ENCODE data around the gene SLC25A48. TPM values are rescaled to one million over a fixed set of nuclear protein-coding genes. Genes with fewer than 3 reads are reported as not detected.

Gene SLC25A48
- total and polyA plus RNA-seq, 2 of the 4 experiments (the other 2 are of a cell fraction): not detected

DNA sequence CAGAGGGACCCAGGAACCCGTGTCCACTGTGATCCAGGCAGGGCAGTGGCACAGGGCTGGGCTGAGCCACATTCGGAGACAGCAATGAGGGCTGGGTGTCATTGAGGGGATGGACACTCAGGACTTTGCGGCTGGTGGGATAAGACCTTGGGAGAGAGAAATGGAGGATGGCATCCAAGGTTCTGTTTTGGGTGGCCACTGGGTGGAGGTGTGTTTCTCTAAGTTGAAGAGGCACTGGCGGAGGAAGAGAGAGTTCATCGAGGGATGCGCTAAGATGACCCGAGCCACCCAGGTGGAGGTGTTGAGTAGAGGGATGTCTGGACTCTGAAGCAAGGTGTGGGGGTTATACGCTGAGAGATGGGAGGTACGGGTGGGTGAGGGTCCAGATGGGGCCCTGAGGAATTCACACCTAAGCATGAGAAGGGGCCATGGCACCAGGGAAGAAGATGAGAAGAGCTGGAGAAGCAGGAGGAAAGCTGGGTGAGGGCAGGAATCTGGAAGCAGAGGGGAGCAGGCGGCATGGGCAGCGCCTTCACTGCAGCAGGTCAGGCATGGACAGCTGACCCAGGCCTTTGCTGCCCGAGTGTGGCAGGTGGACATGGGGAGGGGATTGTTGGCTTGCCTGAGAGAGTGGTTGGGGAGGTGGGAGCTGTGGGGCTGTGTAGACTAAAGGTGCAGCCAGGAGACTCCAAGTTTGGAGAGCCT, 2.5 kb upstream of the SLC25A48 start:
- Histone ChIP-seq H2BK20ac (ENCODE audit: low read depth, low read length) (no peak overlapping the region), H3K79me1 (ENCODE audit: low read depth in 1 of 2, low read length in 2 of 2) (no peaks in the 10 kb centered on the region), H4K8ac (ENCODE audit: low read depth in 2 of 2, low read length in 2 of 2) (no peak overlapping the region), H4K91ac (ENCODE audit: insufficient read depth, low read depth, low read length) (no peak overlapping the region), H3K27me3 (ENCODE audit: control insufficient read depth, insufficient read depth, low read length) (peaks cover 43% of the 10 kb centered on the region), H3K14ac (replicated peaks; ENCODE audit: low read depth, low read length) (no peak overlapping the region), H3K9ac (ENCODE audit: low read depth, low read length) (no peak overlapping the region), H2AFZ (replicated peaks; ENCODE audit: low read length, poor library complexity) (no peak overlapping the region), H3K4me1 (ENCODE audit: control insufficient read depth, insufficient read depth, low read length) (no peaks in the 10 kb centered on the region), H3K9me1 (ENCODE audit: insufficient read depth, low read length) (peaks cover 2% of the 10 kb centered on the region; the same call in 1 of the 2 replicates), H2AK9ac (replicated peaks; ENCODE audit: low read depth, low read length, poor library complexity) (no peak overlapping the region), H3K27ac (ENCODE audit: insufficient read depth, low read length) (no peak overlapping the region), H3K23ac (ENCODE audit: low read depth, low read length) (no peak overlapping the region), H3K4me2 (ENCODE audit: low read depth, low read length) (no peak overlapping the region), H2BK120ac (ENCODE audit: low read depth, low read length) (no peak overlapping the region), H2BK5ac (ENCODE audit: low read depth, low read length, poor library complexity, severe bottlenecking) (no peak overlapping the region), H3K4me3 (ENCODE audit: insufficient read depth, low read depth, low read length) (no peak overlapping the region), H3K4ac (ENCODE audit: low read depth, low read length) (no peak overlapping the region), H3K56ac (ENCODE audit: extremely low read depth, insufficient read depth, low read length) (no peak overlapping the region), H3K36me3 (ENCODE audit: control insufficient read depth, insufficient read depth, low read length) (no peaks in the 10 kb centered on the region), H3K9me3 (ENCODE audit: control insufficient read depth, insufficient read depth, low read length) (no peaks in the 10 kb centered on the region), H4K20me1 (ENCODE audit: insufficient read depth, low read length) (no peaks in the 10 kb centered on the region), H3K18ac (ENCODE audit: low read depth, low read length) (no peak overlapping the region), H2AK5ac (ENCODE audit: low read depth, low read length) (no peak overlapping the region), H2BK15ac (ENCODE audit: low read depth, low read length) (no peak overlapping the region), H4K5ac (ENCODE audit: low read depth, low read length) (no peak overlapping the region)
- DNase-seq (no peak), ATAC-seq (ENCODE audit: low read depth) (no peak)
- 17% methylated on average over 1 of the region's 12 CpGs; no CpG with 5 or more reads in 1 of the 2 experiments for WGBS, 2 experiments (ENCODE audit: extremely low coverage in 2 of 2, insufficient read length in 1 of 2)
- BruUV-seq (replicated peaks): no TSS peak
- CTCF ChIA-PET: interaction anchor here (1.7 kb wide), 1 partner anchor 271 kb away, joined by 3 read pairs; no protein-coding TSS in a partner anchor
- dilution Hi-C loops (cut with HindIII; ENCODE audit: low sequenced_read_pairs, unreplicated experiment): no loop called here
- TF ChIP-seq POLR2A (IDR thresholded peaks at IDR 0.05; ENCODE audit: low read depth, low read length) (no peak), RFX5 (IDR thresholded peaks at IDR 0.05; ENCODE audit: low read depth, low read length) (no peak), FOS (IDR thresholded peaks at IDR 0.05; ENCODE audit: low read depth, low read length) (no peak), RCOR1 (IDR thresholded peaks at IDR 0.05; ENCODE audit: insufficient replicate concordance, low read length) (no peak), SMC3 (IDR thresholded peaks at IDR 0.05; ENCODE audit: low read depth, low read length) (no peak), CHD1 (IDR thresholded peaks at IDR 0.05; ENCODE audit: low read depth, low read length) (no peak), MAFK (IDR thresholded peaks at IDR 0.05; ENCODE audit: low read depth, low read length) (no peak), MAZ (IDR thresholded peaks at IDR 0.05; ENCODE audit: borderline replicate concordance, low read depth, low read length) (no peak), CEBPB (IDR thresholded peaks at IDR 0.05; ENCODE audit: low read depth, low read length) (no peak), MXI1 (IDR thresholded peaks at IDR 0.05; ENCODE audit: borderline replicate concordance, low read depth, low read length) (no peak), NFE2L2 (IDR thresholded peaks at IDR 0.05; ENCODE audit: low read depth, low read length) (no peak), BHLHE40 (IDR thresholded peaks at IDR 0.05; ENCODE audit: low read depth, low read length) (no peak), RAD21 (IDR thresholded peaks at IDR 0.05; ENCODE audit: low read length) (no peak)
- TF ChIP-seq, protein P1, sequence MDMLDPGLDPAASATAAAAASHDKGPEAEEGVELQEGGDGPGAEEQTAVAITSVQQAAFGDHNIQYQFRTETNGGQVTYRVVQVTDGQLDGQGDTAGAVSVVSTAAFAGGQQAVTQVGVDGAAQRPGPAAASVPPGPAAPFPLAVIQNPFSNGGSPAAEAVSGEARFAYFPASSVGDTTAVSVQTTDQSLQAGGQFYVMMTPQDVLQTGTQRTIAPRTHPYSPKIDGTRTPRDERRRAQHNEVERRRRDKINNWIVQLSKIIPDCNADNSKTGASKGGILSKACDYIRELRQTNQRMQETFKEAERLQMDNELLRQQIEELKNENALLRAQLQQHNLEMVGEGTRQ (IDR thresholded peaks at IDR 0.05; ENCODE audit: low read depth, low read length): no peak
- TF ChIP-seq, protein P2, sequence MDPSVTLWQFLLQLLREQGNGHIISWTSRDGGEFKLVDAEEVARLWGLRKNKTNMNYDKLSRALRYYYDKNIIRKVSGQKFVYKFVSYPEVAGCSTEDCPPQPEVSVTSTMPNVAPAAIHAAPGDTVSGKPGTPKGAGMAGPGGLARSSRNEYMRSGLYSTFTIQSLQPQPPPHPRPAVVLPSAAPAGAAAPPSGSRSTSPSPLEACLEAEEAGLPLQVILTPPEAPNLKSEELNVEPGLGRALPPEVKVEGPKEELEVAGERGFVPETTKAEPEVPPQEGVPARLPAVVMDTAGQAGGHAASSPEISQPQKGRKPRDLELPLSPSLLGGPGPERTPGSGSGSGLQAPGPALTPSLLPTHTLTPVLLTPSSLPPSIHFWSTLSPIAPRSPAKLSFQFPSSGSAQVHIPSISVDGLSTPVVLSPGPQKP (IDR thresholded peaks at IDR 0.05; ENCODE audit: borderline replicate concordance, low read depth, low read length): no peak
- TF ChIP-seq, protein P3, sequence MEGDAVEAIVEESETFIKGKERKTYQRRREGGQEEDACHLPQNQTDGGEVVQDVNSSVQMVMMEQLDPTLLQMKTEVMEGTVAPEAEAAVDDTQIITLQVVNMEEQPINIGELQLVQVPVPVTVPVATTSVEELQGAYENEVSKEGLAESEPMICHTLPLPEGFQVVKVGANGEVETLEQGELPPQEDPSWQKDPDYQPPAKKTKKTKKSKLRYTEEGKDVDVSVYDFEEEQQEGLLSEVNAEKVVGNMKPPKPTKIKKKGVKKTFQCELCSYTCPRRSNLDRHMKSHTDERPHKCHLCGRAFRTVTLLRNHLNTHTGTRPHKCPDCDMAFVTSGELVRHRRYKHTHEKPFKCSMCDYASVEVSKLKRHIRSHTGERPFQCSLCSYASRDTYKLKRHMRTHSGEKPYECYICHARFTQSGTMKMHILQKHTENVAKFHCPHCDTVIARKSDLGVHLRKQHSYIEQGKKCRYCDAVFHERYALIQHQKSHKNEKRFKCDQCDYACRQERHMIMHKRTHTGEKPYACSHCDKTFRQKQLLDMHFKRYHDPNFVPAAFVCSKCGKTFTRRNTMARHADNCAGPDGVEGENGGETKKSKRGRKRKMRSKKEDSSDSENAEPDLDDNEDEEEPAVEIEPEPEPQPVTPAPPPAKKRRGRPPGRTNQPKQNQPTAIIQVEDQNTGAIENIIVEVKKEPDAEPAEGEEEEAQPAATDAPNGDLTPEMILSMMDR (conservative IDR thresholded peaks at IDR 0.05; ENCODE audit: low read depth, low read length): no peak
- intact Hi-C loops (cut with micrococcal nuclease): no loop called here
- POLR2A ChIA-PET (ENCODE audit: unreplicated experiment): no interaction called here
- in situ Hi-C loops (cut with MboI; ENCODE audit: low sequenced_read_pairs): loop anchor here (10.0 kb wide), 2 partner anchors 267 to 367 kb away; no protein-coding TSS in a partner anchor
